ENCODE results near the gene SCAF4. TPM values are rescaled to one million over a fixed set of nuclear protein-coding genes. Genes with fewer than 3 reads are reported as not detected.

The SCAF4 gene
- total and polyA plus RNA-seq, 9 of the 15 experiments (the other 6 are each of a cell fraction or from before 2014, with no cell fraction given), result 2.3 to 55.7 (median 17.2) TPM

DNA sequence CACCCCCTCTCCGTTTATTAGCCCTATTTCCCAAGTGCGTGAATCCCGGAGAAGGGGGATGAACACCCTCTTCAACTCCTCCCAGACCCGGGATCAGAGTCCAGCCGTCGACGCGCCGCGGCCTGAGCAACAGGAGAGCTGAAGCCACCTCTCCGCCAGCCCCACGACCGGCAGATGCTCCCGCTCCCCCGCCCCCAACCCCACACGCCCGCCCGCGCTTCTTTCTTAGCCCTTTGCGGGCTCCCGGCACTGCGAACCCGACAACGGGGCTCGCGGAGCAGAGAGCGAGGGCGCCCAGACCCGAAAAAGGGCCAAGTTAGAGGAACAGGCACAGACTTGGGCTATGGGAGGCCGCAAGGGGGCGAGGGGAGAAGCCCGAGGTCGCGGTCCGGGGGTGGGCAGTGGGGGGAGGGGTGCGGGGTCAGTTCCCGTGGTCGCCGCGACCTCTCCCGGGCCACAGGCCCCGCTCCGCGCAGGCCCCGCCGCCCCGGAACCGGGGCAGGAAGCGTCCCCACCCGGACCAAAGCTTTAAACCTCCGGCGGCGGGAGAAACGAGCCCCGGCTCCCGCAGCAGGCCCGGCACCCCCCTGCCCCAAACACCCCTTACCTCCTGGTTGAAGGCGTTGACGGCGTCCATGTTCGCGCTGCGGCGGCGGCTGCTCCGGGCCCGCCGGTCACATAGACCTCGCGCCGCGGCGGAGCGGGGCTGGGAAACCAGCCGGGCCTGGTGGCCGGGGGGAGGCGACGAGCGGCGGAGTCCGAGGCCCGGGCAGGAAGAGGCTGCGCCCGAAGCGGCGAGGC, 662 bp downstream of the SCAF4 start:
- CTCF ChIA-PET (ENCODE audit: low intra/inter-chr PET ratio), result interaction anchor here (0.7 kb wide), 1 partner anchor 52 kb away, joined by 3 read pairs; no protein-coding TSS in a partner anchor
- FAIRE-seq, result no peak
- POLR2A ChIA-PET, result interaction anchor here (0.6 to 1.7 kb wide), 4 partner anchors 8 to 108 kb away, joined by 3 to 8 read pairs (median 3); no protein-coding TSS in a partner anchor
- TF ChIP-seq, protein P1, sequence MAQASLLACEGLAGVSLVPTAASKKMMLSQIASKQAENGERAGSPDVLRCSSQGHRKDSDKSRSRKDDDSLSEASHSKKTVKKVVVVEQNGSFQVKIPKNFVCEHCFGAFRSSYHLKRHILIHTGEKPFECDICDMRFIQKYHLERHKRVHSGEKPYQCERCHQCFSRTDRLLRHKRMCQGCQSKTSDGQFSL (CRISPR knock-in tag; IDR thresholded peaks at IDR 0.05), result no peak
- TF ChIP-seq, protein P1 (tag; IDR thresholded peaks at IDR 0.05), result 0 out of 4 replicates have a peak, but pooled peaks of 1 of the 2 experiments have one; percentile 26
- TF ChIP-seq MBD2 (IDR thresholded peaks at IDR 0.05; ENCODE audit: borderline replicate concordance, low read depth), result 0 out of 2 replicates have a peak, but pooled peaks have one; percentile 32
- no peak for TF ChIP-seq SIRT6 (IDR thresholded peaks at IDR 0.05; ENCODE audit: low read depth, low read length)
- TF ChIP-seq ASH1L (IDR thresholded peaks at IDR 0.05; ENCODE audit: borderline replicate concordance, low read depth, partially characterized antibody), result no peak
- TF ChIP-seq ZNF766 (CRISPR knock-in tag; conservative IDR thresholded peaks at IDR 0.05), result 0 out of 2 replicates have a peak, but pooled peaks have one; percentile 45
- TF ChIP-seq SRSF9 (IDR thresholded peaks at IDR 0.05; ENCODE audit: borderline replicate concordance, low read depth, low read length), result no peak
- TF ChIP-seq FOXA3 (CRISPR knock-in tag; conservative IDR thresholded peaks at IDR 0.05 in 1 of 2, IDR thresholded peaks at IDR 0.05 in 1 of 2), result no peak
- TF ChIP-seq, protein P2, sequence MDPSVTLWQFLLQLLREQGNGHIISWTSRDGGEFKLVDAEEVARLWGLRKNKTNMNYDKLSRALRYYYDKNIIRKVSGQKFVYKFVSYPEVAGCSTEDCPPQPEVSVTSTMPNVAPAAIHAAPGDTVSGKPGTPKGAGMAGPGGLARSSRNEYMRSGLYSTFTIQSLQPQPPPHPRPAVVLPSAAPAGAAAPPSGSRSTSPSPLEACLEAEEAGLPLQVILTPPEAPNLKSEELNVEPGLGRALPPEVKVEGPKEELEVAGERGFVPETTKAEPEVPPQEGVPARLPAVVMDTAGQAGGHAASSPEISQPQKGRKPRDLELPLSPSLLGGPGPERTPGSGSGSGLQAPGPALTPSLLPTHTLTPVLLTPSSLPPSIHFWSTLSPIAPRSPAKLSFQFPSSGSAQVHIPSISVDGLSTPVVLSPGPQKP (CRISPR knock-in tag; IDR thresholded peaks at IDR 0.05), result no peak
- TF ChIP-seq, protein P3, sequence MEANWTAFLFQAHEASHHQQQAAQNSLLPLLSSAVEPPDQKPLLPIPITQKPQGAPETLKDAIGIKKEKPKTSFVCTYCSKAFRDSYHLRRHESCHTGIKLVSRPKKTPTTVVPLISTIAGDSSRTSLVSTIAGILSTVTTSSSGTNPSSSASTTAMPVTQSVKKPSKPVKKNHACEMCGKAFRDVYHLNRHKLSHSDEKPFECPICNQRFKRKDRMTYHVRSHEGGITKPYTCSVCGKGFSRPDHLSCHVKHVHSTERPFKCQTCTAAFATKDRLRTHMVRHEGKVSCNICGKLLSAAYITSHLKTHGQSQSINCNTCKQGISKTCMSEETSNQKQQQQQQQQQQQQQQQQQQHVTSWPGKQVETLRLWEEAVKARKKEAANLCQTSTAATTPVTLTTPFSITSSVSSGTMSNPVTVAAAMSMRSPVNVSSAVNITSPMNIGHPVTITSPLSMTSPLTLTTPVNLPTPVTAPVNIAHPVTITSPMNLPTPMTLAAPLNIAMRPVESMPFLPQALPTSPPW (CRISPR knock-in tag; IDR thresholded peaks at IDR 0.05), result peak; percentile 73
- TF ChIP-seq CBX8 (IDR thresholded peaks at IDR 0.05; ENCODE audit: borderline replicate concordance, extremely low read depth, low read depth, low read length, poor library complexity, severe bottlenecking), result no peak
- peak; percentile 75 for TF ChIP-seq FUS (optimal IDR thresholded peaks at IDR 0.05; ENCODE audit: low read depth, low read length)
- TF ChIP-seq KLF6 (CRISPR knock-in tag; IDR thresholded peaks at IDR 0.05; ENCODE audit: borderline replicate concordance), result no peak
- TF ChIP-seq MYC (IDR thresholded peaks at IDR 0.05; ENCODE audit: low read depth, low read length), result 0 out of 2 replicates have a peak, but pooled peaks have one; percentile 2
- TF ChIP-seq MYC (CRISPR knock-in tag; IDR thresholded peaks at IDR 0.05; ENCODE audit: borderline replicate concordance, low read depth), result no peak
- TF ChIP-seq PRPF4 (IDR thresholded peaks at IDR 0.05; ENCODE audit: insufficient read depth, low read depth, low read length, poor library complexity, severe bottlenecking), result peak; percentile 72

More for the DNA sequence above, 662 bp downstream of the SCAF4 start:
- Histone ChIP-seq H3K4me1 (replicated peaks in 1 of 2; ENCODE audit: control insufficient read depth in 2 of 2, insufficient read depth in 2 of 2, low read length in 2 of 2) (peaks cover 35 to 47% of the 10 kb centered on the region in 2 experiments; a peak in 4 of 5 replicates), H3K9ac (ENCODE audit: insufficient read depth in 1 of 2, low read depth in 2 of 2, low read length in 2 of 2) (peak overlapping the region; percentile 90 to 97), H3K36me3 (ENCODE audit: control insufficient read depth, insufficient read depth, low read length) (peaks cover 34% of the 10 kb centered on the region; the same call in 2 of the 3 replicates), H3K4me2 (ENCODE audit: insufficient read depth, low read length) (peak overlapping the region; percentile 86), H3K27me3 (ENCODE audit: control insufficient read depth in 2 of 2, insufficient read depth in 2 of 2, low read length in 2 of 2) (no peaks in the 10 kb centered on the region), H3K27ac (ENCODE audit: extremely low read depth, low read depth, low read length) (peak overlapping the region; percentile 94), H3K9me1 (ENCODE audit: control insufficient read depth, insufficient read depth, low read length) (no peaks in the 10 kb centered on the region), H2AFZ (ENCODE audit: low read depth, low read length) (peak overlapping the region; percentile 44; the same call in 1 of the 2 replicates), H3K9me3 (replicated peaks; ENCODE audit: control insufficient read depth, insufficient read depth, low read depth, low read length) (no peaks in the 10 kb centered on the region), H3K79me2 (ENCODE audit: control insufficient read depth, insufficient read depth, low read length) (peaks cover 76% of the 10 kb centered on the region), H3K4me3 (peak overlapping the region; percentile 93), H4K20me1 (replicated peaks; ENCODE audit: control insufficient read depth, insufficient read depth, low read length) (peaks cover 32% of the 10 kb centered on the region)
- intact Hi-C loops (cut with micrococcal nuclease), result no loop called here
- in situ Hi-C loops (cut with MboI), result no loop called here
- no TSS peak for BruUV-seq (replicated peaks)
- DNase-seq (ENCODE audit: extremely low read depth in 1 of 4, low spot score in 3 of 4), result peak; percentile 65 to 82 (median 76)
- ATAC-seq, result peak; percentile 53
- 1% methylated on average over 35 of the region's 86 CpGs for WGBS (ENCODE audit: insufficient coverage, low coverage, missing lambda C conversion rate)

Measured in K562 (cell line).